ENCODE results near the gene NRCAM.
A peak's percentile ranks its signal among the peaks of the same experiment; 100 is the strongest.

The NRCAM gene

GRCh38 chr7:108232076-108232475, 224.2 kb downstream of the NRCAM start:
- H3K4me1 ChIP-seq (ENCODE audit: control insufficient read depth, insufficient read depth, low read length, unreplicated experiment) = peaks cover 29% of the 10 kb centered on the region
- H3K27ac ChIP-seq (ENCODE audit: low read depth, low read length) = no peak overlapping the region
- no peak overlapping the region for H3K4me3 ChIP-seq (ENCODE audit: low read depth, low read length)
- no peaks in the 10 kb centered on the region for H3K27me3 ChIP-seq (ENCODE audit: insufficient read depth, low read length)
- no peak overlapping the region for H2AFZ ChIP-seq (ENCODE audit: low read length, unreplicated experiment)
- no peaks in the 10 kb centered on the region for H3K79me2 ChIP-seq (ENCODE audit: control insufficient read depth, insufficient read depth, low read length, unreplicated experiment)
- H3K36me3 ChIP-seq (ENCODE audit: insufficient read depth, low read length) = no peaks in the 10 kb centered on the region

GRCh38 chr7:108231221-108231620, 225.0 kb downstream of the NRCAM start:
- H3K4me3 ChIP-seq (ENCODE audit: low read depth, low read length) = no peak overlapping the region
- H3K36me3 ChIP-seq (ENCODE audit: insufficient read depth, low read length) = no peaks in the 10 kb centered on the region
- H3K4me1 ChIP-seq (ENCODE audit: control insufficient read depth, insufficient read depth, low read length, unreplicated experiment) = peaks cover 27% of the 10 kb centered on the region
- no peaks in the 10 kb centered on the region for H3K79me2 ChIP-seq (ENCODE audit: control insufficient read depth, insufficient read depth, low read length, unreplicated experiment)
- H2AFZ ChIP-seq (ENCODE audit: low read length, unreplicated experiment) = no peak overlapping the region
- no peaks in the 10 kb centered on the region for H3K27me3 ChIP-seq (ENCODE audit: insufficient read depth, low read length)
- no peak overlapping the region for H3K27ac ChIP-seq (ENCODE audit: low read depth, low read length)

DNA sequence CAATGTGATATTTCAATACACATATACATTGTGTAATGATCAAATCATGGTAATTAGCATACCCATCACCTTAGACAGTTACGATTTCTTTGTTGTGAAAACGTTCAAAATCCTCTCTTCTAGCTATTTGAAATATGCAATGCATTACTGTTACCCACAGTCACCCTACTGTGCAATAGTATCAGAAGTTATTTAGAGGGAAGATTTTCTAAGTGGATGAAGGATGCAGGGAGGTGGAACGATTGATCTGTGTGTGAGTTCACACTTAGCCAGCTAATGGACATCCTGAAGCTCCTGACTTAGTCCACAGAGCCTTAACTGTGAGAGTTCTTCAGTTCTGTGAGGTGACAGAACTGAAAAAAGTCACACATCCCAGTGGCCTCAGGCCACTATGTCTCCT, 228.9 kb downstream of the NRCAM start:
- Histone ChIP-seq H3K27ac (ENCODE audit: low read depth, low read length) (no peak overlapping the region), H3K4me3 (ENCODE audit: low read depth, low read length) (no peak overlapping the region), H3K4me1 (ENCODE audit: control insufficient read depth, insufficient read depth, low read length, unreplicated experiment) (peaks cover 16% of the 10 kb centered on the region), H3K27me3 (ENCODE audit: insufficient read depth, low read length) (no peaks in the 10 kb centered on the region), H2AFZ (ENCODE audit: low read length, unreplicated experiment) (no peak overlapping the region), H3K79me2 (ENCODE audit: control insufficient read depth, insufficient read depth, low read length, unreplicated experiment) (no peaks in the 10 kb centered on the region), H3K36me3 (ENCODE audit: insufficient read depth, low read length) (no peaks in the 10 kb centered on the region)

GRCh38 chr7:108226816-108227299, 229.4 kb downstream of the NRCAM start:
- Histone ChIP-seq H3K36me3 (ENCODE audit: insufficient read depth, low read length) (no peaks in the 10 kb centered on the region), H3K27me3 (ENCODE audit: insufficient read depth, low read length) (no peaks in the 10 kb centered on the region), H2AFZ (ENCODE audit: low read length, unreplicated experiment) (no peak overlapping the region), H3K79me2 (ENCODE audit: control insufficient read depth, insufficient read depth, low read length, unreplicated experiment) (no peaks in the 10 kb centered on the region), H3K27ac (ENCODE audit: low read depth, low read length) (no peak overlapping the region), H3K4me1 (ENCODE audit: control insufficient read depth, insufficient read depth, low read length, unreplicated experiment) (peaks cover 21% of the 10 kb centered on the region), H3K4me3 (ENCODE audit: low read depth, low read length) (no peak overlapping the region)

DNA sequence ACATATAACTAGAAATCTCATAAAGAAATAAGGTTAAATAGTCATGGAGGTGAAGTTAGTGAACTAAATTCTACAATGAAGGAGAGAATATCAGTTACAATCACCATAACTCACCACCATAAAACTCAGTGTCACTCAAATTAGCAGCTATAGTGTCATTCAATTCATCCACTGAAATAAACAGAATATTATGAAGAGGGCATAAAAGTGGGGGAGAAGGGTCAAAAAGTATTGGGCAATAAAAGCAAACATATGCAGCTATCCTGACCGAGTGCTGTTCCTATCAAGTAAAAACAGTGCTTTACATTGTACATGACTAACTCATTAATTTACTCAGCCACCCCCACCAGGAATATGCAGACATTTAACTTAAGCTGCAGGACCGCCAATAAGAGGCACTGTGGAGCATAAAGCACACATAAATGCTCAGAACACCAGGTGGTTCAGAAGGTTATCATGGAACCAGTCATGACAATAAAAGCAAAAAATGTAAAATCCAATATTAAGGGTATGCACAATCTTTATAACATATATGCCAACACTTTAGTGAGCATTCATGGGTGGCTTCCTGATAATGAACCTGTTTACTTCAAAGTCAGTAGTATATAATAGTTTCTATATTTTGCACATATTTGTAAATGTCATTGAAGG, 230.6 kb downstream of the NRCAM start:
- peaks cover 21% of the 10 kb centered on the region for H3K4me1 ChIP-seq (ENCODE audit: control insufficient read depth, insufficient read depth, low read length, unreplicated experiment)
- no peaks in the 10 kb centered on the region for H3K36me3 ChIP-seq (ENCODE audit: insufficient read depth, low read length)
- H3K27ac ChIP-seq (ENCODE audit: low read depth, low read length) = no peak overlapping the region
- H3K27me3 ChIP-seq (ENCODE audit: insufficient read depth, low read length) = no peaks in the 10 kb centered on the region
- no peak overlapping the region for H2AFZ ChIP-seq (ENCODE audit: low read length, unreplicated experiment)
- no peaks in the 10 kb centered on the region for H3K79me2 ChIP-seq (ENCODE audit: control insufficient read depth, insufficient read depth, low read length, unreplicated experiment)
- no peak overlapping the region for H3K4me3 ChIP-seq (ENCODE audit: low read depth, low read length)

- Histone ChIP-seq H3K4me1 (ENCODE audit: control insufficient read depth, insufficient read depth, low read length, unreplicated experiment) (peaks cover 21% of the 10 kb centered on the region), H2AFZ (ENCODE audit: low read length, unreplicated experiment) (no peak overlapping the region), H3K27me3 (ENCODE audit: insufficient read depth, low read length) (no peaks in the 10 kb centered on the region), H3K79me2 (ENCODE audit: control insufficient read depth, insufficient read depth, low read length, unreplicated experiment) (no peaks in the 10 kb centered on the region), H3K27ac (ENCODE audit: low read depth, low read length) (no peak overlapping the region), H3K36me3 (ENCODE audit: insufficient read depth, low read length) (no peaks in the 10 kb centered on the region), H3K4me3 (ENCODE audit: low read depth, low read length) (no peak overlapping the region)
Observed at GRCh38 chr7:108224387-108224786, 231.8 kb downstream of the NRCAM start.

DNA sequence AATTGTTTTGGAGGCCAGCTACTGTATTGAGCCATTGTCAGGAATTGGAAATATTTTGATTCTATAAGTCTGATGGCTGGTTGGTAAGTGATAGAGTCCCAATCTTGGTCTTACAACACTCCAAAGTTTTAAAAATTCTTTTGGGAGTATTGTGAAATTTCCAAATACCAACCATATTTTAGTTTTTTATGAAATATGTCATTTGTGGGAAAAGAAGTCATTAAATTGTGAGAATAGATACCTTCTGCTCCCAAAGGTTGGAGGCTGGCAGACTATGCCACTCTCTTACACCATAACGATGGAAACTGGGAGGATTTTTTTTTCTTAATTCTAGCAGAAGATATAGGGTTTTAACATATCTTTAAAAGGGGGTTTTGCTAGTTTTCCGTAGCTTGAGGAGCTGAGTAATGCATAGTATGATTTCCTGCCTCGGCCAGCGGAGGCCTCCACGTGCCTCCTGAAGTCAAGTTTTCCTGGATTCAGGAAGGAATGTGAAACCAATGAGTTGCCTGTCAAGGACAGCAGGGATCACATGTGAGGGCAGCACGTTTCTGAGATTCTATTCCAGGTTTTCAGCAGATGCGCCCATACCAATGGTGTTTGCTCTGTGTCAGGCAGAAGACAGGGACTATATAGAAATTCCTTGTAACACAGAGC, 233.9 kb downstream of the NRCAM start:
- H3K27ac ChIP-seq (ENCODE audit: low read depth, low read length) = peak overlapping the region; percentile 16
- H3K27me3 ChIP-seq (ENCODE audit: insufficient read depth, low read length) = no peaks in the 10 kb centered on the region
- no peak overlapping the region for H2AFZ ChIP-seq (ENCODE audit: low read length, unreplicated experiment)
- H3K4me1 ChIP-seq (ENCODE audit: control insufficient read depth, insufficient read depth, low read length, unreplicated experiment) = peaks cover 21% of the 10 kb centered on the region
- H3K36me3 ChIP-seq (ENCODE audit: insufficient read depth, low read length) = no peaks in the 10 kb centered on the region
- no peak overlapping the region for H3K4me3 ChIP-seq (ENCODE audit: low read depth, low read length)
- no peaks in the 10 kb centered on the region for H3K79me2 ChIP-seq (ENCODE audit: control insufficient read depth, insufficient read depth, low read length, unreplicated experiment)

DNA sequence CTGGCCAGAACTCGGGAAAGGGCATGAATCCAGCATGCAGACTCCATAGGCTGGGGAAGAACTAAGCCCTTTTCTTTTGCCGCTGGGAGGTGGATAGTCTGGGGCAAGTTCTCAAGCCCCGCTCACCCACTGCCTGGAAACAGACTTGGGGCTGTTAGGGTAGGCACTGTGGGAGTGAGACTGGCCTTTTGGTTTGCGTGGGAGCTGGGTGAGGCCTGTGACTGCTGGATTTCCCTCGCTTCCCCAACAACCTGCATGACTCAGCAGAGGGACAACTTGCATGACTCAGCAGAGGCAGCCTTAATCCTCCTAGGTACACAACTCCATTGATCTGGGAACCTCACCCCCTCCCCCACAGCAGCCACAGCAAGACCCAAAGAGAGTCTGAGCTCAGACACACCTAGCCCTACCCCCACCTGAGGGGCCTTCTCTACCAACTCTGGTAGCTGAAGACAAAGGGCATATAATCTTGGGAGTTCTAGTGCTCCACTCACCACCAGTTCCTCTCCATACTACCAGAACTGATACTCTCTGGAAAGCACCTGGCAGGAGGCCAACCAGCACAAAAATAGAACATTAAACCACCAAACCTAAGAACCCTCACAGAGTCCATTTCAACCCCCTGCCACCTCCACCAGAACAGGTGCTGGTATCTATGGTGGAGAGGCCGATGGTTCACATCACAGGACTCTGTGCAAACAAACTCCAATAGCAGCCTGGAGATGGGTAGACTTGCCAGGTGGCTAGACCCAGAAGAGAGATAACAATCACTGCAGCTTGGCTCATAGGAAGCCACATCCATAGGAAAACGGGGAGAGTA, 244.6 kb downstream of the NRCAM start:
- Histone ChIP-seq H3K27ac (ENCODE audit: low read depth, low read length) (peak overlapping the region; percentile 55), H3K4me1 (ENCODE audit: control insufficient read depth, insufficient read depth, low read length, unreplicated experiment) (peaks cover 14% of the 10 kb centered on the region), H3K27me3 (ENCODE audit: insufficient read depth, low read length) (no peaks in the 10 kb centered on the region), H3K79me2 (ENCODE audit: control insufficient read depth, insufficient read depth, low read length, unreplicated experiment) (no peaks in the 10 kb centered on the region), H3K4me3 (ENCODE audit: low read depth, low read length) (no peak overlapping the region), H3K36me3 (ENCODE audit: insufficient read depth, low read length) (peaks cover 3% of the 10 kb centered on the region), H2AFZ (ENCODE audit: low read length, unreplicated experiment) (no peak overlapping the region)

GRCh38 chr7:108210796-108211195, 245.4 kb downstream of the NRCAM start:
- peak overlapping the region; percentile 55 for H3K27ac ChIP-seq (ENCODE audit: low read depth, low read length)
- no peaks in the 10 kb centered on the region for H3K79me2 ChIP-seq (ENCODE audit: control insufficient read depth, insufficient read depth, low read length, unreplicated experiment)
- H3K27me3 ChIP-seq (ENCODE audit: insufficient read depth, low read length) = no peaks in the 10 kb centered on the region
- H3K36me3 ChIP-seq (ENCODE audit: insufficient read depth, low read length) = peaks cover 6% of the 10 kb centered on the region
- H3K4me3 ChIP-seq (ENCODE audit: low read depth, low read length) = no peak overlapping the region
- H3K4me1 ChIP-seq (ENCODE audit: control insufficient read depth, insufficient read depth, low read length, unreplicated experiment) = peaks cover 14% of the 10 kb centered on the region
- no peak overlapping the region for H2AFZ ChIP-seq (ENCODE audit: low read length, unreplicated experiment)

DNA sequence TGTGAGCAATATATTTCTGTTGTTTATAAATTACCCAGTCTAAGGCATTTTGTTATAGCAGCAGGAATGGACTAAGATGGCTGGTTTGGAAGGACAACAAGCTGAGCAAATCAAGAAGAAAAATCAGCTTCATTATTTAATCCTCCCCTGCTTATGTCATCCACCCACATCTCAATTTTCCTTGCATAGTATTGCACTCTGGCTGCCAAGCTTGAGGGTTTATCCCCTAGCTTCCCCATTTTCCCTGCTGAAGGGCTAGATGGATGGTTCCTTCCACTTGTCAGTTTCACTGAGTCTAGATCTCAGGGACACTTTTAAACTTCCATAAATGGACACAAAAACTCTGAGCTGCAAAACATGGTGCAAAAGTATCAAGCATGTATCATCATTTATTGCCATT, 250.9 kb downstream of the NRCAM start:
- Histone ChIP-seq H3K4me3 (ENCODE audit: low read depth, low read length) (no peak overlapping the region), H3K36me3 (ENCODE audit: insufficient read depth, low read length) (peaks cover 3% of the 10 kb centered on the region), H3K27ac (ENCODE audit: low read depth, low read length) (no peak overlapping the region), H3K79me2 (ENCODE audit: control insufficient read depth, insufficient read depth, low read length, unreplicated experiment) (no peaks in the 10 kb centered on the region), H3K4me1 (ENCODE audit: control insufficient read depth, insufficient read depth, low read length, unreplicated experiment) (no peaks in the 10 kb centered on the region), H2AFZ (ENCODE audit: low read length, unreplicated experiment) (no peak overlapping the region), H3K27me3 (ENCODE audit: insufficient read depth, low read length) (no peaks in the 10 kb centered on the region)
